DMS153 treated with DMSO at 0.1 percent for 48 hours (cell line): ENCODE results near the gene SCAF4.
"Not testable (repeated sequence)": the region's sequence is repeated elsewhere in the genome, so short reads cannot be mapped to it uniquely, and the experiment has no call there.

Source experiments
- DNase-seq: peaks from one replicate; lab custom pipeline; 2025; ENCODE audit not compliant: unreplicated experiment; lab: John Stamatoyannopoulos, UW

SCAF4 gene

GRCh38 chr21:31671931-31672330 is 60.0 kb downstream of the SCAF4 start:
- DNase-seq: no peak

GRCh38 chr21:31671146-31671716 is 60.7 kb downstream of the SCAF4 start:
- DNase-seq: no peak

DNA sequence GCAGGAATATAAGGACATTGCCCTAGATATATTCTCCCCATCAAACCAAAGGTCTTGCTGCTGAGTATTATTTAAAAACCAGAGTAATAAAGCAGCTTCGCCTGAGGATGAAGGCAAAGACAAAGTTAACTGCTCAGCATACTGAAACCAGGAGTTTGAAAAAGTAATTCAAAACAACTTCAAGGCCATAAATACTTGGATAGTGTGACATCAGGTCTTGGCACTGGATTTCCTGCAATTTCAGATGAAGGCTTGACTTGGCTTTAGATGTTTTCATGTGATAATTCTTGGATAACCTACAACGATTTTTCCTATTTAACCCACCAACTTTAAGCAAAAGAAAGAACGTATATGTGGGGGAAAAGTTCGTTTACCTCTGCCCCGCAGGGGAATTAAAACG is 61.8 kb downstream of the SCAF4 start:
- DNase-seq: no peak

DNA sequence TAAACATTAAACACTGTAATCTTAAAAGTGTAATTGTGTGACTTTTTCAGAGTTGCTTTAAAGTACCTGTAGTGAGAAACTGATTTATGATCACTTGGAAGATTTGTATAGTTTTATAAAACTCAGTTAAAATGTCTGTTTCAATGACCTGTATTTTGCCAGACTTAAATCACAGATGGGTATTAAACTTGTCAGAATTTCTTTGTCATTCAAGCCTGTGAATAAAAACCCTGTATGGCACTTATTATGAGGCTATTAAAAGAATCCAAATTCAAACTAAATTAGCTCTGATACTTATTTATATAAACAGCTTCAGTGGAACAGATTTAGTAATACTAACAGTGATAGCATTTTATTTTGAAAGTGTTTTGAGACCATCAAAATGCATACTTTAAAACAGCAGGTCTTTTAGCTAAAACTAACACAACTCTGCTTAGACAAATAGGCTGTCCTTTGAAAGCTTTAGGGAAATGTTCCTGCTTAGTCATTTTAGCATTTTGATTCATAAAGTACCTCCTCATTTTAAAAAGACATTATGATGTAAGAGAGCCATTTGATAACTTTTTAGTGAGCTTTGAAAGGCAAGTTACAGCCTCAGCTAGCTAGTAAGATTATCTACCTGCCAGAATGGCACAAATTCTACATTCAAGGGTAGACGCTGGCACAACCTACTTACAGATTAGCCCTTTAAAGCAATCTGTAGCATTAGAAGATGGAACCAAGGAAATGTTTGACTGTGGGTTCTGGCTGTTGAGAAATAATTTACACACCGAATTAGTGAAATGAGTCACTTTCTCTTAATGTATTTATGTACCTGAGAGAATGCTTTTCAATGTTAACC is 63.0 kb downstream of the SCAF4 start:
- no peak for DNase-seq

DNA sequence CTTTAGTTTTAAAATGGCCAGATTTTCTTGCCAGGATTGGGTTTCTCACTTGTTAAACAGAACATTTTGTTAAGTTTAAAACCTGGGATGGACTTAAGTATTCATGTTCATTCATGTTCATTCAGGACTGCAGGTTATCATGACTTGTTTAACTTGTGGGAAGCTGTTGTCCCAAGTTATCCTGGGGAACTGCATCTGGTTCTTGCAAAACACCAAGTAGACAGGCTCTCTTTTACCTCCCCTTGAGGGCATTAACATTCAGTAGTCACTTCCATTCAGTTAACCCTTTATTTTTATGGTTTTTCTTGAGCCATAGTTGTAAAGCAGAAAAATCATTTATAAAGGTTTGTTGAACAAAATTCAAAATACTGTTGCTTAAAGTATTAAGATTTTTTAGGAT is 64.3 kb downstream of the SCAF4 start:
- DNase-seq: no peak

DNA sequence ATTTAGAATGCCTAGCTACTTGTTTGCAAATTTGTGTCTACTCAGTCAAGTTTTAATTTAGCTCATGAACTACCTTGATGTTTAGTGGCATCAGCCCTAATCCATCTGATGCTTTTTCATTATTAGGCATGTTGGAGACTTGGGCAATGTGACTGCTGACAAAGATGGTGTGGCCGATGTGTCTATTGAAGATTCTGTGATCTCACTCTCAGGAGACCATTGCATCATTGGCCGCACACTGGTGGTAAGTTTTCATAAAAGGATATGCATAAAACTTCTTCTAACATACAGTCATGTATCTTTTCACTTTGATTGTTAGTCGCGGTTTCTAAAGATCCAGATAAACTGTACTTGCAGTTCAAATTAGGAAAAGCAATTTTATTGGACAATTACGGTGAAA is 64.8 kb downstream of the SCAF4 start:
- DNase-seq: no peak

- no peak for DNase-seq
Measured at GRCh38 chr21:31666445-31667010, 65.4 kb downstream of the SCAF4 start.

- DNase-seq: not testable (repeated sequence)
Measured at GRCh38 chr21:31665869-31666268, 66.0 kb downstream of the SCAF4 start.

DNA sequence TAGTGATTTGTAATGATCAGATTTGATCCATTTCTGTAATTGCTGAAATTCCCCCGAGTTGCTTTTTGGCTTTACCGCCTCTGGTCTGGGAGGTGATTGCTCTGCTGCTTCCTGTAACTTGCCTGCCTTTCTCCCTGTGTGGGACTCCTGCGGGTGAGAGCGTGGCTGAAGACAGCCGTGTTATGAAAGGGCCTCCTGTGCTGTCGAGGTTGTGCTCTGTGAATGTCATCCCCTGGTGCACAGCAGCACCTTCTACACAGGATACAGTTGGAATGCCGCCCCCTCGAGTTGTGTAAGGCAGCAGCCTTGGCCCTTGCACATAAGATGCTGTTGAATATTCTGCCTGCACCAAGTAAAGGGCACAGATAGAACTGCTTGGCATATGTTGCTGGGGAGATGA is 66.5 kb downstream of the SCAF4 start:
- DNase-seq: no peak

GRCh38 chr21:31663584-31664249 is 68.2 kb downstream of the SCAF4 start:
- no peak for DNase-seq

DNA sequence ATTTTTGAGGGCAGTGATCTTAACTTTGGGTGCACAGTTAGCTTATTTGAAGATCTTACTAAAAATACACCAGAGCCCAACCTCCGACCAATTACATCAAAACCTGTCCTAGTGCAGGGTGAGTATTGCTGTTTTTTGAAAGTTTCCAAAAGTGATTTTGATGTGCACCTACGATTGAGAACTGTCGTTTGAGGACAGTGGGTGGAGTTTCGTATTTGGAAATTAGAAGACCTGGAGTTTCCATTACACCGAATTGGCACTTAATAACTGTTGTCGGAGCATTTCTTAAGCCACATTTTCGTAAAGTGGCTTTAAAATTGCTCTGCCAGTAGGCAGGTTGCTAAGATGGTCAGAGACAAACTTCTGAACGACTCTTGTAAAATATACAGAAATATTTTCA is 71.3 kb downstream of the SCAF4 start:
- DNase-seq: no peak

DNA sequence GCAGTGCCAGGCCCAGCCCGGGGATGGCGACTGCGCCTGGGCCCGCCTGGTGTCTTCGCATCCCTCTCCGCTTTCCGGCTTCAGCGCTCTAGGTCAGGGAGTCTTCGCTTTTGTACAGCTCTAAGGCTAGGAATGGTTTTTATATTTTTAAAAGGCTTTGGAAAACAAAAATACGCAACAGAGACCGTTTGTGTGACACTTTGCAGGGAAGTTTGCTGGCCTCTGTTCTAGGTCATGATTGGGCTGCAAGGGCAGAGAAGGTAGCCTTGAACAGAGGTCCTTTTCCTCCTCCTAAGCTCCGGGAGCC is 71.7 kb downstream of the SCAF4 start:
- peak; percentile 15 for DNase-seq

GRCh38 chr21:31659536-31660258 is 72.2 kb downstream of the SCAF4 start, which contains the start of gene SOD1:
Gene SOD1, plus strand, starts transcription at chr21:31659693. Its CDS starts 77 bp downstream, at chr21:31659770.
- peak; percentile 93 for DNase-seq

GRCh38 chr21:31659286-31659535 is 72.7 kb downstream of the SCAF4 start:
- DNase-seq: no peak

- DNase-seq: no peak
Measured at GRCh38 chr21:31658053-31658452, 73.9 kb downstream of the SCAF4 start.

DNA sequence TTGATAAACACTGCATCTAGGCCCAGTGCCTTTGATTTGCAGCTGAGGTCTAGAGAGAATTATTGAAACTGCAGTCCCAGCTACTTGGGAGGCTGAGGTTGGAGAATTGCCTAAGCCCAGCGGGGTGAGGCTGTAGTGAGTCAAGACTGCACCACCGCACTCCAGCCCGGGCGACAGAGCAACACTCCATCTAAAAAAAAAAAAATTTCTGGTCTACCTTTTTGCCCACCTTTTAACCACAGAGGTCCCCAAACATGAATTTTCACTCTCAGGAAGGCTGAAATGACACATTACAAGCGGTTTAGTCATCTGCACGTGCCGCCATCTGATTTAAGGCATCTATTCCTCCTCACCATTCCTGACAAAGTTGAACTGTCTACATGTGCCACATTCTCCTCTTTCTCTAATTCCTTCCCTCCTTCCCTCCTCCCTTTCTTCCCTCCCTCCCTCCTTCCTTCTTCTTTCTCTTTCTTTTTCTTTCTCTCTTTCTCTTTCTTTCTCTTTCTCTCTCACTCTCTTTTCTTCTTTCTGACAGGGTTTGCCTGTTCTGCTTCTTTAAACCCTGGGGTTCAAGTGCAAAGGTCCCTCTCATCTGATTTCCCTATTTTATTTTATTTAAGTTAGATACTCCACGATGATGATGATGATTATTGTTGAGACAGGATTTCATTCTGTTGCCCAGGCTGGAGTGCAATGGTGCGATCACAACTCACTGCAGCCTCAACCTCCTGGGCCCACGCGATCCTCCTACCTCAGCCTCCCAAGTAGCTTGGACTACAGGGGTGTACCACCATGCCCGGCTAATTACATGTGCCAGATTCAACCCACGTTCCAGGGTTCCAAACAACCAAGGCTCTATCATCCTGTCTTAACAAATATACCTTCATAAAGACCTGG is 75.5 kb downstream of the SCAF4 start:
- DNase-seq: no peak

DNA sequence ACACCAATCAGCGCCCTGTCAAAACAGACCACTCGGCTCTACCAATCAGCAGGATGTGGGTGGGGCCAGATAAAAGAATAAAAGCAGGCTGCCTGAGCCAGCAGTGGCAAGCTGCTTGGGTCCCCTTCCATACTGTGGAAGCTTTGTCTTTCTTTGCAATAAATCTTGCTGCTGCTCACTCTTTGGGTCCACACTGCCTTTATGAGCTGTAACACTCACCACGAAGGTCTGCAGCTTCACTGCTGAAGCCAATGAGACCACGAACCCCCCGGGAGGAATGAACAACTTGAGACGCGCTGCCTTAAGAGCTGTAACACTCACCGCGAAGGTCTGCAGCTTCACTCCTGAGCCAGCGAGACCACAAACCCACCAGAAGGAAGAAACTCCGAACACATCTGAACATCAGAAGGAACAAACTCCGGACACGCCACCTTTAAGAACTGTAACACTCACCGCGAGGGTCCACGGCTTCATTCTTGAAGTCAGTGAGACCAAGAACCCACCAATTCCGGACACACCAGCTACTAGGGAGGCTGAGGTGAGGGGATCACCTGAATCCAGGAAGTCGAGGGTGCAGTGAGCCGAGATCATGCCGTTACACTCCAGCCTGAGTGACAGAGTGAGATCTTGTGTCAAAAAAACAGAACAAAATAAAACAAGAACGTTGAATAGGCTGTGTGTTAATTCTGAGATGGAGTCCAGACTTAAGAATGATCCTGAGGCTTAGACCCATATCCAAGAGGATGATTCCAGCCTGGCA is 76.9 kb downstream of the SCAF4 start:
- not testable (repeated sequence) for DNase-seq

DNA sequence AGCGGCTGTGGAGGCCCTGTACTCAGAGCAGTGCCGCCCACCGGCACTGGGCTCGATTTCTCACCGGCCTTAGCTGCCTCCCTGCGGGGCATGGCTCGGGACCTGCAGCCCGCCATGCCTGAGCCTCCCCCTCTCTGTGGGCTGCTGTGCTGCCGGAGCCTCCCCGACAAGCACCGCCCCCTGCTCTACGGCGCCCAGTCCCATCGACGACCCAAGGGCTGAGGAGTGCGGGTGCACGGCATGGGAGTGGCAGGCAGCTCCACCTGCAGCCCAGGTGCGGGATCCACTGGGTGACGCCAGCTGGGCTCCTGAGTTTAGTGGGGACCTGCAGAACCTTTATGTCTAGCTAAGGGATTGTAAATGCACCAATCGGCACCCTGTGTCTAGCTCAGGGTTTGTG is 77.6 kb downstream of the SCAF4 start:
- DNase-seq: no peak

DNA sequence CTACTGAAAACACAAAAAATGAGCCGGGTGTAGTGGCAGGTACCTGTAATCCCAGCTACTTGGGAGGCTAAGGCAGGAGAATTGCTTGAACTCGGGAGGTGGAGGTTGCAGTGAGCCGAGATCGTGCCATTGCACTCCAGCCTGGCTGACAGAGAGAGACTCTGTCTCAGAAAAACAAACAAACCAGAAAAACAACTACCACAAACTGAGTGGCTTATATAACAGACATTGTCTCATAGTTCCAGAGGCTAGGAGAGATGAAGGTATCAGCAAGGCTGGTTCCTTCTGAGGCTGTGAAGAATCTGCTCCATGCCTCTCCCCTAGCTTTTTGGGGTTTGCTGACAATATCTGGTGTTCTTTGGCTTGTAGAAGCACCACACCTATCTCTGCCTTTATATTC is 80.4 kb downstream of the SCAF4 start:
- not testable (repeated sequence) for DNase-seq

GRCh38 chr21:31650930-31651329 is 81.0 kb downstream of the SCAF4 start:
- no peak for DNase-seq
